ENCODE results near the gene SULT1A2.

DNA sequence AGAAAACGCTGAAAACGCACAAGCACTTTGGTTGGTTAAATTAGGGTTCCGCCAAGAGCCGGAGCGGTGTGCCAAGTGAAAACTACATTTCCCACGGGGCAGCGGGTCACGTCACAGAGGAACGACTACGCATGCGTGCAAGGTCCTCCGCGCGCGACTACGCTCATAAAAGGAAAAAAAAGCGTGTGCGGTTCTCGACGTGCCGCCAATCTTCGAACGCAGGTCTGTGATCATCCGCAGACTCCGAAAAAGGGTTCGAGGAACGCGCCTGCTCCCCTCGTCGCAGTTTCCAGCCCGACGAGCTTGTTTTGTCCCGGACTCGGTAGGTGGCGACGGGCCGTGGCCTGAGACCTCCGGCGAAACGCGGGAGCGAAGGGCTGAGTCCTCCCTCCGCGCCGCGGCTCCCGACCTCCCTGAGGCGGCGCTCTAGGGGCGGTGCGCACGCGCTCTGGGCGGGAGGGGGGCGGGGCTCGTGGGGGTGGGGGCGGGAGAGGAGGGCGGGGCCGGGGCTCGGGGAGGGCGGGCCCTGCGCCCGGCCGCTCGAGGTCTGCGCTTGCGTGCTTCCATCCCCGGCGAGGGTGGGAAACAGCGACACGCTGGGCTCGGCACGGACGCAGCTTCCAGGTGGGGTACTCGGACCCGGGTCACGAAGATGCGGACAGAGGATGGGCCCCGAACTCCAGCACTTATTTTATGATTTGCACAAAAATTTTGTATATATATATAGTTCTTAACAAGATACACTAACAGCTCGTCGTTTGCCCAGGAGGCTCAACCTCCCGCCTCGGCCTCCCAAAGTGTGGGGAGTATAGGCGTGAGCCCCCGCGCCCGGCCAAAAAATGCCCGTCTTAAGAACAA lies 42.8 kb downstream of the SULT1A2 start, which contains the start of gene SGF29:
- no peak for TF ChIP-seq TAF1 (IDR thresholded peaks at IDR 0.05; ENCODE audit: borderline replicate concordance, insufficient read depth, low read length)
- no peak for TF ChIP-seq FOXP2 (optimal IDR thresholded peaks at IDR 0.05; ENCODE audit: borderline replicate concordance, extremely low read depth, extremely low read length, insufficient read depth)
- TF ChIP-seq POLR2AphosphoS5 (IDR thresholded peaks at IDR 0.05; ENCODE audit: low read depth, low read length): peak; percentile 98

Data from PFSK-1 (cell line).